Breast epithelium (tissue), 3 donors: Measurements from ENCODE around the gene NSMCE3.

Experiments
- POLR2AphosphoS5 ChIP-seq, 3 donors: sonication (generic); formaldehyde crosslinking; IDR thresholded peaks; one replicate each; pipeline ENCODE4 v1.6.1; 2017; ENCODE audit warnings: antibody characterized with exemption in 3 of 3
- TF ChIP-seq, protein P1 (sequence below), 3 donors: fragments of 450-650 bp; IDR thresholded peaks; one replicate each; pipeline ENCODE4 v1.5.1; 2016 to 2017; ENCODE audit warnings: antibody characterized with exemption in 3 of 3, mild to moderate bottlenecking in 3 of 3, moderate library complexity in 3 of 3

DNA sequence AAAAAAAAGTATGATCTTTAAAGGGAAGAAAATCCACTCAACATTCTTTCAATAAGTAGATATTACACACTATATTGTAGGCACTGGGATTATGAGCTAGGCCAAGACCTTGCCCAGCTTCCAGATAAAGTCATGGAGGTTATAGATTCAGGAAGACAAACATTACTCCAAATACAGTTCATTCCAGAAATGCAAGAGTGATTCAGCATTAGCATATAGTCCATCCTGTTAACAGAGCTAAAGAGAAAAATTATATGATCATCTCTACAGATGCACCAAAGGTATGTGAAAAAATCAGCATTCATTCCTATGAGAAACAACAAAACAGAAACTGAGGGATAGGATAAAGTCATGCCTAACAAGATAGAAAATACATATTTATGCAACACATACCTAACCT, 42.1 kb upstream of the NSMCE3 start:
- TF ChIP-seq, protein P1, sequence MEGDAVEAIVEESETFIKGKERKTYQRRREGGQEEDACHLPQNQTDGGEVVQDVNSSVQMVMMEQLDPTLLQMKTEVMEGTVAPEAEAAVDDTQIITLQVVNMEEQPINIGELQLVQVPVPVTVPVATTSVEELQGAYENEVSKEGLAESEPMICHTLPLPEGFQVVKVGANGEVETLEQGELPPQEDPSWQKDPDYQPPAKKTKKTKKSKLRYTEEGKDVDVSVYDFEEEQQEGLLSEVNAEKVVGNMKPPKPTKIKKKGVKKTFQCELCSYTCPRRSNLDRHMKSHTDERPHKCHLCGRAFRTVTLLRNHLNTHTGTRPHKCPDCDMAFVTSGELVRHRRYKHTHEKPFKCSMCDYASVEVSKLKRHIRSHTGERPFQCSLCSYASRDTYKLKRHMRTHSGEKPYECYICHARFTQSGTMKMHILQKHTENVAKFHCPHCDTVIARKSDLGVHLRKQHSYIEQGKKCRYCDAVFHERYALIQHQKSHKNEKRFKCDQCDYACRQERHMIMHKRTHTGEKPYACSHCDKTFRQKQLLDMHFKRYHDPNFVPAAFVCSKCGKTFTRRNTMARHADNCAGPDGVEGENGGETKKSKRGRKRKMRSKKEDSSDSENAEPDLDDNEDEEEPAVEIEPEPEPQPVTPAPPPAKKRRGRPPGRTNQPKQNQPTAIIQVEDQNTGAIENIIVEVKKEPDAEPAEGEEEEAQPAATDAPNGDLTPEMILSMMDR (IDR thresholded peaks at IDR 0.05): no peak
- TF ChIP-seq POLR2AphosphoS5 (IDR thresholded peaks at IDR 0.05): no peak
